CD4-positive, alpha-beta T cell treated with Interleukin-10 for 1 hour (primary cell): ENCODE measurements around the gene FAM222B.
"Not testable (repeated sequence)": the region's sequence is repeated elsewhere in the genome, so short reads cannot be mapped to it uniquely, and the experiment has no call there.

ENCODE experiments used
- DNase-seq: peaks from one replicate; pipeline ENCODE4 v3.0.0-alpha.2; 2020

The FAM222B gene

GRCh38 chr17:28867276-28867675 is 24.7 kb upstream of the FAM222B start:
- DNase-seq: no peak

- DNase-seq: no peak
These were observed 23.6 kb upstream of the FAM222B start for GRCh38 chr17:28865946-28866752.

- DNase-seq: no peak
These were observed 22.6 kb upstream of the FAM222B start for GRCh38 chr17:28864991-28865849.

- DNase-seq: no peak
These were observed 21.4 kb upstream of the FAM222B start for GRCh38 chr17:28863953-28864352.

- DNase-seq: no peak
These were observed 20.0 kb upstream of the FAM222B start for GRCh38 chr17:28862561-28862960.

GRCh38 chr17:28861393-28862203 is 19.0 kb upstream of the FAM222B start:
- DNase-seq: no peak

- DNase-seq: no peak
These were observed 17.8 kb upstream of the FAM222B start for GRCh38 chr17:28860363-28860808.

GRCh38 chr17:28858801-28859355 is 16.3 kb upstream of the FAM222B start:
- no peak for DNase-seq

GRCh38 chr17:28857905-28858800 is 15.6 kb upstream of the FAM222B start:
- DNase-seq: no peak

- DNase-seq: no peak
These were observed 13.5 kb upstream of the FAM222B start for GRCh38 chr17:28856028-28856574.

- no peak for DNase-seq
These were observed 12.7 kb upstream of the FAM222B start for GRCh38 chr17:28855336-28855679.

- peak; percentile 85 for DNase-seq
These were observed 12.1 kb upstream of the FAM222B start, which contains the start of gene ERAL1 for GRCh38 chr17:28854457-28855335. Gene ERAL1, plus strand, starts transcription at chr17:28855016. Its CDS starts 19 bp downstream, at chr17:28855035.

- DNase-seq: no peak
These were observed 10.7 kb upstream of the FAM222B start for GRCh38 chr17:28853295-28853694.

- DNase-seq: no peak
These were observed 6.7 kb upstream of the FAM222B start for GRCh38 chr17:28849281-28849680.

GRCh38 chr17:28848667-28849066 is 6.1 kb upstream of the FAM222B start:
- DNase-seq: peak; percentile 64

GRCh38 chr17:28846699-28847098 is 4.1 kb upstream of the FAM222B start:
- not testable (repeated sequence) for DNase-seq

GRCh38 chr17:28846231-28846630 is 3.6 kb upstream of the FAM222B start:
- DNase-seq: no peak

- no peak for DNase-seq
These were observed 1.2 kb upstream of the FAM222B start for GRCh38 chr17:28843816-28844148.

GRCh38 chr17:28841901-28842281 is 699 bp downstream of the FAM222B start:
- peak; percentile 25 for DNase-seq

GRCh38 chr17:28839221-28839620 is 3.4 kb downstream of the FAM222B start:
- DNase-seq: no peak
